H1 (cell line): ENCODE measurements around the gene CELF2.
A peak's percentile ranks its signal among the peaks of the same experiment; 100 is the strongest.

Experiments used
- BCL11A ChIP-seq, 2 experiments: IDR thresholded peaks; one replicate each; pipeline ENCODE4 v1.6.1; 2011; ENCODE audit warnings: low read depth in 2 of 2, low read length in 2 of 2, mild to moderate bottlenecking in 2 of 2
- CBX8 ChIP-seq: fragments of 300-800, 300-1000 bp; sonication (generic); IDR thresholded peaks from 2 replicates; pipeline ENCODE4 v1.7.1; 2016; ENCODE audit warnings: low read depth, low read length, borderline replicate concordance
- EZH2 ChIP-seq: fragments of 200-600 bp; sonication (generic); IDR thresholded peaks from 2 replicates; pipeline ENCODE4 v1.7.1; 2012; ENCODE audit warnings: low read depth, mild to moderate bottlenecking, moderate library complexity, low read length, inconsistent platforms; ENCODE audit not compliant: severe bottlenecking
- KDM1A ChIP-seq: fragments of 200-600, 300-600 bp; sonication (generic); IDR thresholded peaks from 2 replicates; pipeline ENCODE4 v1.7.1; 2016; ENCODE audit warnings: mild to moderate bottlenecking, low read length, borderline replicate concordance
- MAFK ChIP-seq: IDR thresholded peaks from 2 replicates; pipeline ENCODE4 v1.6.1; 2012; ENCODE audit warnings: low read depth, mild to moderate bottlenecking, improper control_type of control experiment, low read length
- RNF2 ChIP-seq: fragments of 200-900, 300-1000 bp; sonication (generic); IDR thresholded peaks from 2 replicates; pipeline ENCODE4 v1.7.1; 2016; ENCODE audit warnings: borderline replicate concordance, low read depth, mild to moderate bottlenecking, antibody characterized with exemption, low read length; ENCODE audit not compliant: poor library complexity, severe bottlenecking; ENCODE audit errors: missing control alignments
- SP1 ChIP-seq: IDR thresholded peaks from 2 replicates; pipeline ENCODE4 v1.6.1; 2011; ENCODE audit warnings: low read depth, low read length
- TAF1 ChIP-seq: IDR thresholded peaks from 2 replicates; pipeline ENCODE4 v1.6.1; 2011; ENCODE audit warnings: mild to moderate bottlenecking, low read depth, low read length
- YY1 ChIP-seq: IDR thresholded peaks from 2 replicates; pipeline ENCODE4 v1.6.1; 2011; ENCODE audit warnings: low read depth, mild to moderate bottlenecking, low read length
- TF ChIP-seq, protein P1 (sequence below): IDR thresholded peaks from 2 replicates; pipeline ENCODE4 v1.6.1; 2011; ENCODE audit warnings: low read length, improper control_type of control experiment
- TF ChIP-seq, protein P2 (sequence below): IDR thresholded peaks from 2 replicates; pipeline ENCODE4 v1.6.1; 2012; ENCODE audit warnings: inconsistent platforms
- TF ChIP-seq, protein P3 (sequence below), 3 experiments: IDR thresholded peaks; 1 replicate in 2 of 3; 2 replicates in 1 of 3; pipeline versions ENCODE4 v1.5.1 to v1.6.1; 2011; ENCODE audit warnings: low read length in 3 of 3, mild to moderate bottlenecking in 3 of 3, inconsistent platforms in 2 of 3, low read depth in 1 of 3, moderate library complexity in 1 of 3; ENCODE audit not compliant: insufficient read depth in 1 of 3; ENCODE audit errors: control extremely low read depth in 1 of 3

DNA sequence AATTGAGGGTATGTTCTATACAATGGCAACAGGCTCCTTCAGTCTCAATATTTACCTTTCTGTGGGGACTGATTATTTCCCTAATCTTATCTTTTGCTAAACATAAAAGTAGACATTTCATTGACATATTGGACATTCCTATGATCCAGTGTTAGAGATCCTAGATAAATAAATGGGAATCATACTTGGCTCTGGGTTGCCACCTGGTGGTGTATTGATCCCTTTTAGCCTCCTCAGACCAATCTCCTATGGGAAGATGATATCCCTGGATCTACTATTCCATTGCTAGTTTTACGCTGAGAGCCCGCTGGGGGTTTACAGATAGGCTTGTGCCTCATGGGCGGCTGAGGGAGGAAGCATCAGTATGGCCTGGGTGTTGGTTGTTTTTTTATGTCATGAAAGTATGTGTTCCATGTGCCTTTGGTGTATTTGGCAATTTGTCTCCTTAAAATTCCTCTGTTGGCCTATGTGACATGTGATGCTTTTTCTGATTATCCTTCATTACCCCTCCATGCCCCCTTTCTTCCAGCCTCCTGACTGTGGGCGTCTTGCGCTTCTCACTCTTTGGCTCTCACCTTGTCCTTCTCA lies 18.8 kb downstream of the CELF2 start:
- TF ChIP-seq SP1 (no peak), BCL11A (IDR thresholded peaks at IDR 0.05; ENCODE audit: low read depth in 2 of 2, low read length in 2 of 2) (no peak), TAF1 (no peak), RNF2 (no peak), CBX8 (no peak), YY1 (no peak), EZH2 (no peak), MAFK (no peak), KDM1A (no peak)
- TF ChIP-seq, protein P1, sequence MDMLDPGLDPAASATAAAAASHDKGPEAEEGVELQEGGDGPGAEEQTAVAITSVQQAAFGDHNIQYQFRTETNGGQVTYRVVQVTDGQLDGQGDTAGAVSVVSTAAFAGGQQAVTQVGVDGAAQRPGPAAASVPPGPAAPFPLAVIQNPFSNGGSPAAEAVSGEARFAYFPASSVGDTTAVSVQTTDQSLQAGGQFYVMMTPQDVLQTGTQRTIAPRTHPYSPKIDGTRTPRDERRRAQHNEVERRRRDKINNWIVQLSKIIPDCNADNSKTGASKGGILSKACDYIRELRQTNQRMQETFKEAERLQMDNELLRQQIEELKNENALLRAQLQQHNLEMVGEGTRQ, result no peak
- TF ChIP-seq, protein P2, sequence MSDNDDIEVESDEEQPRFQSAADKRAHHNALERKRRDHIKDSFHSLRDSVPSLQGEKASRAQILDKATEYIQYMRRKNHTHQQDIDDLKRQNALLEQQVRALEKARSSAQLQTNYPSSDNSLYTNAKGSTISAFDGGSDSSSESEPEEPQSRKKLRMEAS, result no peak
- TF ChIP-seq, protein P3, sequence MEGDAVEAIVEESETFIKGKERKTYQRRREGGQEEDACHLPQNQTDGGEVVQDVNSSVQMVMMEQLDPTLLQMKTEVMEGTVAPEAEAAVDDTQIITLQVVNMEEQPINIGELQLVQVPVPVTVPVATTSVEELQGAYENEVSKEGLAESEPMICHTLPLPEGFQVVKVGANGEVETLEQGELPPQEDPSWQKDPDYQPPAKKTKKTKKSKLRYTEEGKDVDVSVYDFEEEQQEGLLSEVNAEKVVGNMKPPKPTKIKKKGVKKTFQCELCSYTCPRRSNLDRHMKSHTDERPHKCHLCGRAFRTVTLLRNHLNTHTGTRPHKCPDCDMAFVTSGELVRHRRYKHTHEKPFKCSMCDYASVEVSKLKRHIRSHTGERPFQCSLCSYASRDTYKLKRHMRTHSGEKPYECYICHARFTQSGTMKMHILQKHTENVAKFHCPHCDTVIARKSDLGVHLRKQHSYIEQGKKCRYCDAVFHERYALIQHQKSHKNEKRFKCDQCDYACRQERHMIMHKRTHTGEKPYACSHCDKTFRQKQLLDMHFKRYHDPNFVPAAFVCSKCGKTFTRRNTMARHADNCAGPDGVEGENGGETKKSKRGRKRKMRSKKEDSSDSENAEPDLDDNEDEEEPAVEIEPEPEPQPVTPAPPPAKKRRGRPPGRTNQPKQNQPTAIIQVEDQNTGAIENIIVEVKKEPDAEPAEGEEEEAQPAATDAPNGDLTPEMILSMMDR (IDR thresholded peaks at IDR 0.05; ENCODE audit: control extremely low read depth in 1 of 3, insufficient read depth in 1 of 3, low read depth in 1 of 3, low read length in 3 of 3), result peak in 2 of 3 experiments; percentile 43 to 65; a peak in 3 of 4 replicates
